Thymus (tissue), 11 donors: ENCODE measurements around the gene GGA1. TPM values are rescaled to one million over a fixed set of nuclear protein-coding genes. Genes with fewer than 3 reads are reported as not detected.
A peak's percentile ranks its signal among the peaks of the same experiment; 100 is the strongest.

ENCODE experiments used
- DNase-seq, 9 donors: peaks; one replicate each; pipeline ENCODE4 v3.0.0-alpha.2; 2013; ENCODE audit warnings: low spot score in 9 of 9, low read depth in 6 of 9, missing footprints in 1 of 9
- H3K27ac ChIP-seq, 2 donors: one replicate each; pipeline ENCODE4 v1.5.1; 2013; ENCODE audit warnings: control low read depth in 1 of 2, low read depth in 1 of 2, low read length in 1 of 2, mild to moderate bottlenecking in 1 of 2, moderate library complexity in 1 of 2
- H3K27me3 ChIP-seq, 2 donors: one replicate each; pipeline ENCODE4 v1.5.1; 2013; ENCODE audit warnings: low read length in 1 of 2; ENCODE audit not compliant: control insufficient read depth in 2 of 2, insufficient read depth in 1 of 2
- H3K36me3 ChIP-seq, 2 donors: one replicate each; pipeline ENCODE4 v1.5.1; 2013; ENCODE audit warnings: low read length in 1 of 2, mild to moderate bottlenecking in 1 of 2, moderate library complexity in 1 of 2; ENCODE audit not compliant: control insufficient read depth in 2 of 2, insufficient read depth in 2 of 2
- H3K4me1 ChIP-seq, 2 donors: one replicate each; pipeline ENCODE4 v1.5.1; 2013; ENCODE audit warnings: low read length in 2 of 2; ENCODE audit not compliant: control insufficient read depth in 2 of 2, insufficient read depth in 2 of 2
- H3K4me3 ChIP-seq, 2 donors: one replicate each; pipeline ENCODE4 v1.5.1; 2013; ENCODE audit warnings: low read length in 2 of 2, control low read depth in 1 of 2, mild to moderate bottlenecking in 1 of 2
- H3K9me3 ChIP-seq, 2 donors: one replicate each; pipeline ENCODE4 v1.5.1; 2013; ENCODE audit warnings: low read length in 1 of 2, mild to moderate bottlenecking in 1 of 2; ENCODE audit not compliant: control insufficient read depth in 2 of 2, insufficient read depth in 1 of 2
- WGBS: extraction: QIAGEN DNeasy Blood & Tissue Kit; methylation state at CpG from one replicate; pipeline ENCODE4 v1.1.7; 2013; 5-methylcytosine and 5-hydroxymethylcytosine counted together
- polyA plus RNA-seq: library from polyadenylated mRNA; stranded (reverse); fragments of 200-250 nt; gene quantifications from one replicate; pipeline ENCODE4 v1.2.3, GENCODE V29; 2013
- total RNA-seq: library from RNA; stranded (reverse); fragments of 120-200 nt; gene quantifications from one replicate; pipeline ENCODE4 v1.2.4, GENCODE V29; 2013
- donor health status: healthy.

The GGA1 gene
- total and polyA plus RNA-seq, 2 donors: 20.1 to 99.5 TPM

DNA sequence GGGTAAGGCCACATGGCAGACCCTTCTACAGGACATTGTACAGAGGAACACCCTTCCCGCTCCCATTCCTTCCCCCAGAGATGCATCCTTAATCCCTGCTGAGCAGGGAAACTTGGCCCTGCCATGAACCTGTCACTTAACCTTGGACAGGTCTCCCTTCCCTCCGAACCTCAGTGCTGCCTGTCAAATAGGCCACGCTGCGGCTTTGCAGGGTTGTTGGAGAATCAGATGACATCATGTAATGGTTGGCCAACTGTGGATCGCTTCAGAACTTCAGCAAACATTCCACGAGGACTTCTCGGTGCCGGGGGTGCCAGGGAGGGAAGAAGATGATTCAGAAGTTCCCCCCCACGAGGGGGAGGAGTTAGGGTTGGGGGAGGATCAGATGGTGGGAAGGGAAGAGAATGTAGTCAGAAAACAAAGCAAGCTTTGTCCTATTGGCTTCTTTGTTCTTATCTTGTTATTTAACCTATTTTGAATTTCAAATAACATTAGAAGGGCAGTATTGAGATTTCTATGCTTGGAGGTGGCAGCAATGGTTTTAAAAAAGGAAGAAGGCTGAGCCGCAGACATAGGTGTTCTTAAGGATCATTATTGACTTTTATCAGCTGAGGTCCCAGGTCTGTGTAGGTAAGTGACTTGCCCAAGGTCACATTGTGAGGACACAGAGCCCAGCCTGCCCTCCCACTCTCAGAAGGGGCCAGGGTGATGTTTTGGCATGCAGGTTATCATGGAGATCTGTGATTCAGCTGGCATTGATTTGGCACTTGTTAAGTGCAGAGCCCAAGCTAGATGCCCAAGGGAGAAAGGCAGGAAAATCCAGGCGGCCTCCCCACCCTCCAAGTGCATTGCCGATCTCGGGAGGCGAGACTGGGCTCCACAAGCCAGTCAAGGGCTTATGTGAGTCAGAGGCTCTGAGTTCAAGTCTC is 45.2 kb upstream of the GGA1 start:
- Histone ChIP-seq H3K36me3 (no peaks in the 10 kb centered on the region), H3K27ac (no peak overlapping the region), H3K27me3 (peaks cover 47 to 88% of the 10 kb centered on the region in 2 donors), H3K4me1 (peaks cover 14 to 31% of the 10 kb centered on the region in 2 donors), H3K4me3 (no peak overlapping the region), H3K9me3 (peaks cover 2 to 5% of the 10 kb centered on the region in 2 donors)
- WGBS: 84% methylated on average over 14 of the region's 14 CpGs
- no peak for DNase-seq

- Histone ChIP-seq H3K36me3 (no peaks in the 10 kb centered on the region), H3K4me3 (no peak overlapping the region), H3K4me1 (peaks cover 14 to 31% of the 10 kb centered on the region in 2 donors), H3K27ac (no peak overlapping the region), H3K27me3 (peaks cover 42 to 87% of the 10 kb centered on the region in 2 donors), H3K9me3 (peaks cover 2 to 5% of the 10 kb centered on the region in 2 donors)
- DNase-seq: no peak
- 89% methylated on average over 7 of the region's 7 CpGs for WGBS
Measured at GRCh38 chr22:37564111-37564711, 44.4 kb upstream of the GGA1 start.

DNA sequence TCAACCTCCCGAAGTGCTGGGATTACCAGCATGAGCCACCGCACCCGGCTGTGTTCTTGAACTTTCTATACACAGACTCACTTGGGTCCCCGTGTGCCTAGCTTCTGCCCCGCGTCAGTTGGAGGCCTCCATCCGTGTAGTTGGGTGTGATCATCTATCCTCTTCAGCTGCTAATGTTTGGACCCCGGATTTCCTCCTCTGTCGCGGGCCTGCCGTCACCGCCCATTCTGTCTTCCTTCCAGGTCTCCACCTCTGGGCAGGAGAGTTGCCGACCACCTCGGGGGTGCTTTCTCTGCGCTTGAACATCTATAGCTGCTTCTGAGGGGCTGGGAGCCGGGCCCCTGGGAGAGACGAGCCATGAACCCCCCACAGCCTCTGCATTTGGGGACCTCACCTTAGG is 42.8 kb upstream of the GGA1 start:
- H3K4me1 ChIP-seq: peaks cover 14 to 31% of the 10 kb centered on the region in 2 donors
- H3K4me3 ChIP-seq: no peak overlapping the region
- peaks cover 28 to 83% of the 10 kb centered on the region in 2 donors for H3K27me3 ChIP-seq
- WGBS: 43% methylated on average over 17 of the region's 17 CpGs
- no peaks in the 10 kb centered on the region for H3K36me3 ChIP-seq
- no peak for DNase-seq
- H3K27ac ChIP-seq: no peak overlapping the region
- H3K9me3 ChIP-seq: peaks cover 2 to 5% of the 10 kb centered on the region in 2 donors

DNA sequence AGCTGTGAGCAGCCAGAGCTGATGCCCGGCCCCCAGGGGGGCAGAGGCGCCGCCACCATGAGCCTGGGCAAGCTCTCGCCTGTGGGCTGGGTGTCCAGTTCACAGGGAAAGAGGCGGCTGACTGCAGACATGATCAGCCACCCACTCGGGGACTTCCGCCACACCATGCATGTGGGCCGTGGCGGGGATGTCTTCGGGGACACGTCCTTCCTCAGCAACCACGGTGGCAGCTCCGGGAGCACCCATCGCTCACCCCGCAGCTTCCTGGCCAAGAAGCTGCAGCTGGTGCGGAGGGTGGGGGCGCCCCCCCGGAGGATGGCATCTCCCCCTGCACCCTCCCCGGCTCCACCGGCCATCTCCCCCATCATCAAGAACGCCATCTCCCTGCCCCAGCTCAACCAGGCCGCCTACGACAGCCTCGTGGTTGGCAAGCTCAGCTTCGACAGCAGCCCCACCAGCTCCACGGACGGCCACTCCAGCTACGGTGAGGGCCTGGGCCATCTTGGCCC is 42.3 kb upstream of the GGA1 start:
- peaks cover 14 to 26% of the 10 kb centered on the region in 2 donors for H3K4me1 ChIP-seq

GRCh38 chr22:37566903-37567798 is 41.5 kb upstream of the GGA1 start:
- DNase-seq: peak; percentile 44 to 88 (median 68)

More for the DNA sequence above, 42.3 kb upstream of the GGA1 start:
- no peak for DNase-seq
- H3K9me3 ChIP-seq: peaks cover under 1 to 5% of the 10 kb centered on the region in 2 donors
- 7% methylated on average over 28 of the region's 28 CpGs for WGBS
- H3K4me3 ChIP-seq: no peak overlapping the region
- H3K36me3 ChIP-seq: no peaks in the 10 kb centered on the region
- peaks cover 23 to 81% of the 10 kb centered on the region in 2 donors for H3K27me3 ChIP-seq
- H3K27ac ChIP-seq: no peak overlapping the region

DNA sequence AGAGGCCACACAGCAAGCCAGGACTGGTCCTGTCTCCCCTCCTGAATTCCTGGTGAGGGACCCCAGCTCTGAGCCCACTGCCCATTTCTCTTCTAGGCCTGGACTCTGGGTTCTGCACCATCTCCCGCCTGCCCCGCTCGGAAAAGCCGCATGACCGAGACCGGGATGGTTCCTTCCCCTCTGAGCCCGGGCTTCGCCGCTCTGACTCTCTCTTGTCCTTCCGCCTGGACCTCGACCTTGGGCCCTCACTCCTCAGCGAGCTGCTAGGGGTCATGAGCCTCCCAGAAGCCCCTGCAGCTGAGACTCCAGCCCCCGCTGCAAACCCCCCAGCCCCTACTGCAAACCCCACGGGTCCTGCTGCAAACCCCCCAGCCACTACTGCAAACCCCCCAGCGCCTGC is 40.6 kb upstream of the GGA1 start:
- Histone ChIP-seq H3K36me3 (no peaks in the 10 kb centered on the region), H3K4me1 (peaks cover 14 to 20% of the 10 kb centered on the region in 2 donors), H3K27ac (no peak overlapping the region), H3K4me3 (no peak overlapping the region), H3K9me3 (no peaks in the 10 kb centered on the region), H3K27me3 (peaks cover 8 to 66% of the 10 kb centered on the region in 2 donors)
- DNase-seq: no peak
- 95% methylated on average over 15 of the region's 15 CpGs for WGBS

More at GRCh38 chr22:37566903-37567798, 41.5 kb upstream of the GGA1 start:
- WGBS: 27% methylated on average over 16 of the region's 16 CpGs
- Histone ChIP-seq H3K36me3 (no peaks in the 10 kb centered on the region), H3K4me1 (peaks cover 14 to 20% of the 10 kb centered on the region in 2 donors), H3K4me3 (no peak overlapping the region), H3K27ac (no peak overlapping the region), H3K27me3 (peaks cover 16 to 75% of the 10 kb centered on the region in 2 donors), H3K9me3 (no peaks in the 10 kb centered on the region)

DNA sequence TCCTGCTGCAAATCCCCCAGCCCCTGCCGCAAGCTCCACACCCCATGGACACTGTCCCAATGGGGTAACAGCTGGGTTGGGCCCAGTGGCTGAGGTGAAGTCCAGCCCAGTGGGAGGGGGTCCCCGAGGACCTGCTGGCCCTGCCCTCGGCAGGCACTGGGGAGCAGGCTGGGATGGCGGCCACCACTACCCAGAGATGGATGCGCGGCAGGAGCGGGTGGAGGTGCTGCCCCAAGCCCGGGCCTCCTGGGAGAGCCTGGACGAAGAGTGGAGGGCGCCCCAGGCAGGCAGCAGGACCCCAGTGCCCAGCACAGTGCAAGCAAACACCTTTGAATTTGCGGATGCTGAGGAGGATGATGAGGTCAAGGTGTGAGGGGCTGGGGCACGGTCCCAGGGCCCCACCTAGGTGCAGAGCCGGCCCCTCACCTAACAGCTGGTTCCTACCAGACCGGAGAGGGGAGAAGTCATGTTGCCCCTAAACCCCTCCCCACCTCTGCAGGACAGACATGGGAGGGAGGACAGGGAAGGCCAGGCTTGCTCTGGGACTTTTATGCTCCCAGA is 40.1 kb upstream of the GGA1 start:
- no peak overlapping the region for H3K4me3 ChIP-seq
- H3K27me3 ChIP-seq: peaks cover 3 to 62% of the 10 kb centered on the region in 2 donors
- no peaks in the 10 kb centered on the region for H3K9me3 ChIP-seq
- H3K27ac ChIP-seq: no peak overlapping the region
- no peak for DNase-seq
- H3K4me1 ChIP-seq: peaks cover 14 to 20% of the 10 kb centered on the region in 2 donors
- WGBS: 97% methylated on average over 14 of the region's 14 CpGs
- no peaks in the 10 kb centered on the region for H3K36me3 ChIP-seq
